Neuronal stem cell (in vitro differentiated cells): ENCODE data around the gene FRAT1.

Experiments used
- DNase-seq: peaks from one replicate; pipeline ENCODE4 v3.0.0-alpha.2; 2013; ENCODE audit warnings: low spot score
- H2AFZ ChIP-seq: one replicate; pipeline ENCODE4 v1.6.1; 2013; ENCODE audit warnings: mild to moderate bottlenecking, low read length, inconsistent platforms
- H2AK5ac ChIP-seq: 2 replicates; pipeline ENCODE4 v1.6.1; 2013; ENCODE audit warnings: low read depth, mild to moderate bottlenecking, inconsistent platforms, low read length, moderate library complexity, mixed read lengths
- H2BK120ac ChIP-seq: 2 replicates; pipeline ENCODE4 v1.6.1; 2013; ENCODE audit warnings: low read depth, mild to moderate bottlenecking, inconsistent platforms, low read length, moderate library complexity, mixed read lengths
- H2BK12ac ChIP-seq: one replicate; pipeline ENCODE4 v1.6.1; 2013; ENCODE audit warnings: low read length, inconsistent platforms
- H2BK15ac ChIP-seq: 2 replicates; pipeline ENCODE4 v1.6.1; 2013; ENCODE audit warnings: mild to moderate bottlenecking, low read length, inconsistent platforms, mixed read lengths
- H2BK5ac ChIP-seq: one replicate; pipeline ENCODE4 v1.6.1; 2013; ENCODE audit warnings: inconsistent platforms, mild to moderate bottlenecking, low read length, moderate library complexity
- H3K14ac ChIP-seq: one replicate; pipeline ENCODE4 v1.6.1; 2013; ENCODE audit warnings: low read length, inconsistent platforms
- H3K18ac ChIP-seq: 2 replicates; pipeline ENCODE4 v1.6.1; 2013; ENCODE audit warnings: low read length, inconsistent platforms
- H3K23ac ChIP-seq: 2 replicates; pipeline ENCODE4 v1.6.1; 2013; ENCODE audit warnings: low read depth, mild to moderate bottlenecking, mixed read lengths, low read length, inconsistent platforms; ENCODE audit not compliant: poor library complexity
- H3K27ac ChIP-seq: replicated peaks from 3 replicates; pipeline ENCODE4 v1.5.1; 2013; ENCODE audit warnings: low read length, inconsistent platforms
- H3K27me3 ChIP-seq, 3 experiments: 2 replicates each; pipeline ENCODE4 v1.6.1; 2013; ENCODE audit warnings: low read length in 3 of 3, mild to moderate bottlenecking in 2 of 3, inconsistent platforms in 1 of 3, low read depth in 1 of 3, mixed read lengths in 1 of 3, moderate library complexity in 1 of 3; ENCODE audit not compliant: control insufficient read depth in 3 of 3, insufficient read depth in 3 of 3
- H3K36me3 ChIP-seq, 2 donors: replicated peaks in 1 of 2; 2 replicates each; pipeline ENCODE4 v1.6.1; 2013; ENCODE audit warnings: low read length in 2 of 2; ENCODE audit not compliant: control insufficient read depth in 2 of 2, insufficient read depth in 2 of 2
- H3K4ac ChIP-seq: 2 replicates; pipeline ENCODE4 v1.6.1; 2013; ENCODE audit warnings: inconsistent platforms, mild to moderate bottlenecking, low read length, moderate library complexity
- H3K4me1 ChIP-seq, 2 donors: 1 replicate in 1 of 2; 2 replicates in 1 of 2; pipeline ENCODE4 v1.6.1; 2013; ENCODE audit warnings: low read length in 2 of 2, low read depth in 1 of 2; ENCODE audit not compliant: control insufficient read depth in 2 of 2, insufficient read depth in 1 of 2
- H3K4me2 ChIP-seq: one replicate; pipeline ENCODE4 v1.6.1; 2013; ENCODE audit warnings: mild to moderate bottlenecking, low read length, inconsistent platforms; ENCODE audit not compliant: insufficient read depth, poor library complexity, severe bottlenecking
- H3K4me3 ChIP-seq, 2 donors: 2 replicates each; pipeline ENCODE4 v1.5.1; 2013; ENCODE audit warnings: low read length in 2 of 2, mild to moderate bottlenecking in 2 of 2, inconsistent platforms in 1 of 2, moderate library complexity in 1 of 2
- H3K79me1 ChIP-seq: one replicate; pipeline ENCODE4 v1.6.1; 2013; ENCODE audit warnings: low read depth, mild to moderate bottlenecking, inconsistent platforms, low read length, moderate library complexity
- H3K9ac ChIP-seq: one replicate; pipeline ENCODE4 v1.6.1; 2013; ENCODE audit warnings: mild to moderate bottlenecking, low read depth, low read length, inconsistent platforms; ENCODE audit not compliant: poor library complexity
- H3K9me3 ChIP-seq, 2 donors: replicated peaks in 1 of 2; 2 replicates each; pipeline versions ENCODE3 to v1.6.1; 2013; ENCODE audit warnings: low read length in 2 of 2, mild to moderate bottlenecking in 2 of 2, inconsistent platforms in 1 of 2, low read depth in 1 of 2, mixed read lengths in 1 of 2, moderate library complexity in 1 of 2; ENCODE audit not compliant: control insufficient read depth in 2 of 2, insufficient read depth in 1 of 2
- H4K8ac ChIP-seq: one replicate; pipeline ENCODE4 v1.6.1; 2013; ENCODE audit warnings: low read depth, mild to moderate bottlenecking, inconsistent platforms, low read length, moderate library complexity
- H4K91ac ChIP-seq: one replicate; pipeline ENCODE4 v1.6.1; 2013; ENCODE audit warnings: low read length, low read depth, mild to moderate bottlenecking, inconsistent platforms; ENCODE audit not compliant: poor library complexity
- WGBS, 2 donors: extraction: QIAGEN DNeasy Blood & Tissue Kit; methylation state at CpG; one replicate each; pipeline ENCODE4 v1.1.7; 2013; ENCODE audit warnings: missing lambda C conversion rate in 2 of 2, mixed read lengths in 1 of 2; ENCODE audit not compliant: insufficient read length in 2 of 2, insufficient replicate concordance in 1 of 2; ENCODE audit errors: extremely low coverage in 2 of 2; 5-methylcytosine and 5-hydroxymethylcytosine counted together

FRAT1 gene

DNA sequence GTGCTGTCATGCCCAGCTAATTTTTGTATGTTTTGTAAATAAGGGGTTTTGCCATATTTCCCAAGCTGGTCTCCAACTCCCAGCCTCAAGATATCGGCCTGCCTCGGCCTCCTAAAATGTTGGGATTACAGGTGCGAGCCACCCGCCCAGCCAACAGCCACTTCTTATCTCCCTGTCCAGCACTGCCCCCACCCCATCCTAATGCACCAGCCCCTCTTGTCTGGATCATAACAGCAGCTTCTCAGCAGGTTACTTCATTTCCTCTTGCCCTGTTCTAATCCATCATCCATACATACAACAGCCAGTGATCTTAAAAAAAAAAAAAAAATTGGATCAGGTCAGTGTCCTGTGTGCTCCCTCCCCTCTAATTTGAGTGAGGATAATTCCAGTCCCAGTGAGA lies 28.2 kb downstream of the FRAT1 start:
- H3K23ac ChIP-seq = no peak overlapping the region
- no peaks in the 10 kb centered on the region for H3K27me3 ChIP-seq
- H3K27ac ChIP-seq = no peak overlapping the region
- DNase-seq = no peak
- H2AK5ac ChIP-seq = no peak overlapping the region
- no peak overlapping the region for H3K18ac ChIP-seq
- no peak overlapping the region for H2BK12ac ChIP-seq
- H2BK120ac ChIP-seq = no peak overlapping the region
- WGBS, 2 donors = no CpG with 5 or more reads among the region's 4 CpGs
- H2BK15ac ChIP-seq = no peak overlapping the region
- no peak overlapping the region for H2AFZ ChIP-seq
- no peak overlapping the region for H4K8ac ChIP-seq
- no peak overlapping the region for H3K4me3 ChIP-seq
- no peak overlapping the region for H2BK5ac ChIP-seq
- H3K4me1 ChIP-seq = no peaks in the 10 kb centered on the region
- no peak overlapping the region for H3K4ac ChIP-seq
- H3K79me1 ChIP-seq = no peaks in the 10 kb centered on the region
- no peak overlapping the region for H3K9ac ChIP-seq
- no peak overlapping the region for H3K4me2 ChIP-seq
- H4K91ac ChIP-seq = no peak overlapping the region
- no peak overlapping the region for H3K14ac ChIP-seq
- peaks cover 0 to 4% of the 10 kb centered on the region in 2 donors for H3K36me3 ChIP-seq
- H3K9me3 ChIP-seq = no peaks in the 10 kb centered on the region

DNA sequence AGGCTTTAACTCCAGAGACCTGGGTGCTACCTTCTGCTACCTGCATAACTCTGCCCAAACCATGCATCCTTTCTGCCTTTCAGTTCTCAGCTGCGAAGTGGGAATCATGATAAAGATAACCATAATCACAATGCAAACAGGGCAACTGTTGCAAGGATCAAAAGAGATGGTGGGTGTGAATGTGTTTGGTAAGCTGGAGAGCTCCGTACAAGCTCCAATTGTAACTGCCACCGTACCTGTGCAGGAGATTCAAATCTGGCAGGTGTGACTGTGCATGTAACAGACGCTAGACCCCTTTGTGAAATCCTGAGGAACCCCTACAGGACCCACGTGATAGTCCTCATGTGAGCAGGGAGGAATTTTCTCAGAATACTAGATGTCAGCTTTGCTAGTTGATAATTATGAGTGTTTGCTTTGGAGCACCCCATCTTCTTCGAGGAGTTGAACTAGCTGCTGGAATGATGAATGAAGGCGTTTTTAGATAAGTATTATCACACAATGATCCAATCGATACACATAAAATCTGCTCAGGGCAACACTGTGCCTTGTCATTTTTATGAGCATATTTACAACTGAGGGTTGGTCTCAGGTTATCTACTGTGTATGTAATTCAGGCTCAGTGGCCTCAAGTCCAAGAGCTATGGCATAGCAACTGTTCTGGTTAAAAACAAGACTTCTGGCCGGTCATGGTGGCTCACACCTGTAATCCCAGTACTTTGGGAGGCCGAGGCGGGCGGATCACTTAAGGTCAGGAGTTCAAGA lies 30.9 kb downstream of the FRAT1 start:
- Histone ChIP-seq H3K27me3 (no peaks in the 10 kb centered on the region), H3K4me3 (no peak overlapping the region), H3K23ac (no peak overlapping the region), H3K4me2 (no peak overlapping the region), H3K4ac (no peak overlapping the region), H3K79me1 (no peaks in the 10 kb centered on the region), H2BK15ac (no peak overlapping the region), H3K27ac (no peak overlapping the region), H3K18ac (no peak overlapping the region), H3K4me1 (no peaks in the 10 kb centered on the region), H3K9me3 (no peaks in the 10 kb centered on the region), H4K91ac (no peak overlapping the region), H2AFZ (no peak overlapping the region), H2BK5ac (no peak overlapping the region), H3K9ac (no peak overlapping the region), H3K14ac (no peak overlapping the region), H4K8ac (no peak overlapping the region), H2BK120ac (no peak overlapping the region), H3K36me3 (peaks cover 4 to 7% of the 10 kb centered on the region in 2 donors), H2BK12ac (no peak overlapping the region), H2AK5ac (no peak overlapping the region)
- WGBS, 2 donors = no CpG with 5 or more reads among the region's 12 CpGs
- DNase-seq = no peak

DNA sequence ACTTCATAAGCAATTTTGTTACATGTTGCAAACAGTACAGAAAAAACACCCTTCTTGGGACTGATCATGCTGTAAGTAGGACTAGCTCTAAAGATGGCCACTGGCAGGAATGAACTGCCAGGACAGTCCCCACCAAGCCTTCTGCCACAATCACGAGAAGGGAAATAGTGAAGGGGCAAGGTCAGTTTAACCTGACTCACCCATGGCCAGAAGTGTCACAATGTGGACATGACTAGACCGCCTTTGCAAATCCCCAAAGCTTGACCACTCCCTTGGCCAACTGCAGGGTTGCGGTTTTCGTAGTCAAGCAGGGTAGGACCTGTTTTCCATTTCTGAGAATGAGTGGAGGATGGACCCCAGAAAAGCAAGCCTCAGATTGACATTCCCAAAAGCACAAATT lies 34.9 kb downstream of the FRAT1 start:
- Histone ChIP-seq H4K91ac (no peak overlapping the region), H3K18ac (no peak overlapping the region), H3K4me1 (no peaks in the 10 kb centered on the region), H3K9me3 (no peaks in the 10 kb centered on the region), H2BK12ac (no peak overlapping the region), H2BK120ac (no peak overlapping the region), H2AK5ac (no peak overlapping the region), H2BK5ac (no peak overlapping the region), H3K14ac (no peak overlapping the region), H3K9ac (no peak overlapping the region), H3K36me3 (peaks cover 18 to 38% of the 10 kb centered on the region in 2 donors), H3K27me3 (no peaks in the 10 kb centered on the region), H2AFZ (no peak overlapping the region), H3K23ac (no peak overlapping the region), H3K4ac (no peak overlapping the region), H2BK15ac (no peak overlapping the region), H3K79me1 (peaks cover 3% of the 10 kb centered on the region), H3K27ac (no peak overlapping the region), H3K4me3 (no peak overlapping the region), H3K4me2 (no peak overlapping the region), H4K8ac (no peak overlapping the region)
- DNase-seq = no peak
- no CpG with 5 or more reads among the region's 4 CpGs for WGBS, 2 donors

DNA sequence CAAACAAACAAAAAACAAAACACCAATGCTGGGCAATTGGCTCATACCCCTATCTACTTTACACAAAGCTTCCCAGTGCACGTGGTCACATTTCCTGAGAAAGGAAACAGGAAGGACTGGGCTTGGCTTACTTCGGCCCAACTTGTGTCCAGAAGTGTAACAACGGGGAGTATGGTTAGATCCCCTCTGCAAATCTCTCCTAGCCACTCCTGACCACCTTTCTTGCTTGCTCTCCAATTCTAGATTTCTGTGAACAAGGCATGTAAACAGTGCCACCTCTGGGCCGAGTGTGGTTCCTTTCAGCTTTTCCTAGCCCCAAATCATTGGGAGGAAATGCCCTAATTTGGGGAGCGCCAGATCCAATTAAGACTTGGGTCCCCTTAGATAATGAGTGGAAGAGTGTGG lies 36.5 kb downstream of the FRAT1 start:
- Histone ChIP-seq H3K27ac (no peak overlapping the region), H4K8ac (no peak overlapping the region), H3K4me1 (no peaks in the 10 kb centered on the region), H3K14ac (no peak overlapping the region), H2BK15ac (no peak overlapping the region), H2BK5ac (no peak overlapping the region), H3K4ac (no peak overlapping the region), H3K4me3 (no peak overlapping the region), H3K79me1 (peaks cover 3% of the 10 kb centered on the region), H3K27me3 (no peaks in the 10 kb centered on the region), H4K91ac (no peak overlapping the region), H2AFZ (no peak overlapping the region), H3K36me3 (peaks cover 24 to 54% of the 10 kb centered on the region in 2 donors), H2BK120ac (no peak overlapping the region), H2AK5ac (no peak overlapping the region), H3K4me2 (no peak overlapping the region), H3K9ac (no peak overlapping the region), H3K18ac (no peak overlapping the region), H2BK12ac (no peak overlapping the region), H3K23ac (no peak overlapping the region), H3K9me3 (no peaks in the 10 kb centered on the region)
- WGBS, 2 donors = no CpG with 5 or more reads among the region's 5 CpGs
- DNase-seq = no peak
